GM21381 (cell line): Measurements from ENCODE around the gene TUBD1.
"Not testable (repeated sequence)": the region's sequence is repeated elsewhere in the genome, so short reads cannot be mapped to it uniquely, and the experiment has no call there.

Experiments used
- ATAC-seq: cut with Tn5 transposase; IDR thresholded peaks from one replicate; pipeline ENCODE4 v1.9.1; 2021; ENCODE audit warnings: mild to moderate bottlenecking, moderate library complexity; ENCODE audit not compliant: unreplicated experiment

Gene TUBD1, protein sequence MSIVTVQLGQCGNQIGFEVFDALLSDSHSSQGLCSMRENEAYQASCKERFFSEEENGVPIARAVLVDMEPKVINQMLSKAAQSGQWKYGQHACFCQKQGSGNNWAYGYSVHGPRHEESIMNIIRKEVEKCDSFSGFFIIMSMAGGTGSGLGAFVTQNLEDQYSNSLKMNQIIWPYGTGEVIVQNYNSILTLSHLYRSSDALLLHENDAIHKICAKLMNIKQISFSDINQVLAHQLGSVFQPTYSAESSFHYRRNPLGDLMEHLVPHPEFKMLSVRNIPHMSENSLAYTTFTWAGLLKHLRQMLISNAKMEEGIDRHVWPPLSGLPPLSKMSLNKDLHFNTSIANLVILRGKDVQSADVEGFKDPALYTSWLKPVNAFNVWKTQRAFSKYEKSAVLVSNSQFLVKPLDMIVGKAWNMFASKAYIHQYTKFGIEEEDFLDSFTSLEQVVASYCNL

DNA sequence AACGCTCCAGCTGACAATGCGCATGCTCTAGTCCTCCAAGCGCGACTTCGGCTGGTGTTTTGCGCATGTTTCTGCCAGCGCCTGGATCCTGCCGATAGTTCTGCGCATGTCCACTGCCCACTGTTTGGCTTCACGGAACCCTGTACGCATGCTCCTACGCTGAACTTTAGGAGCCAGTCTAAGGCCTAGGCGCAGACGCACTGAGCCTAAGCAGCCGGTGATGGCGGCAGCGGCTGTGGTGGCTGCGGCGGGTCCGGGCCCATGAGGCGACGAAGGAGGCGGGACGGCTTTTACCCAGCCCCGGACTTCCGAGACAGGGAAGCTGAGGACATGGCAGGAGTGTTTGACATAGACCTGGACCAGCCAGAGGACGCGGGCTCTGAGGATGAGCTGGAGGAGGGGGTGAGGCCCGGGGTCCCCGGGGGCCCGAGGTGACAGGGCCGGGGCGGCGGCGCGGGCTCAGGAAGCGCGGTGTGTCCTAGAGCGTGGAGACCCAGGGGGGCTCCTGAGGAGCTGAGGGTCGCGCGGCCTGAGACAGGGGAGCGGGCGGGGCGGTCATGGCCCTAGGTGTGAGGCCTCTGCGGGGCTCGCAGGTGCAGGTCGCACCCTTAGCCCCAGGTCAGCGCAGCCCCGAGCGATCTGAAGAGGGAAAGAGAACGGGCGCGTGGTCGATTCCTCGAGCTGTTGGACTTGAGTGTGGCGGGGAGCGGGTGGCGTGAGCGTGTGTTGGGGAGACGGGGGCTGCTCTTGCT, at the start of gene TUBD1, which contains the start of gene RPS6KB1:
TUBD1 (minus strand) TSS at position 20 of the 752 bp plus-strand sequence. CDS start 1,941 bp downstream, outside the sequence.
RPS6KB1 (plus strand) TSS at position 198 of the 752 bp plus-strand sequence; CDS start at position 262, 64 bp downstream.
- peak; percentile 86 for ATAC-seq

DNA sequence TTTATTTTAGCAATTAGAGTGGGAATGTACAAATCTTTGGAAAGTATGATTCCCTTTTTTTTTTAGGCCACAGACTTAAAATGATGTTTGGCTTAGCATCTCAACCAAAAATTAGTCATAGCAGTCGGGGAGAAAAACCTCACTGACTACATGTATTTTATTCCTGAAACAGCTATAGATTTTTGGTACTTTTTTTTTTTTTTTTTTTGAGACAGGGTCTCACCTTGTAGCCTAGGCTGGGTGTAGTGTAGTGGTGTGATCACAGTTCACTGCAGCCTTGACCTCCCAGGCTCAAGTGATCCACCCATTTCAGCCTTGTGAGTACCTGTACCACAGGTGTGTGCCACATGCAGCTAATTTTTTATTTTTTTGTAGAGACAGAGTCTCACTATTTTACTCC, 48.4 kb upstream of the TUBD1 start:
- ATAC-seq = no peak

DNA sequence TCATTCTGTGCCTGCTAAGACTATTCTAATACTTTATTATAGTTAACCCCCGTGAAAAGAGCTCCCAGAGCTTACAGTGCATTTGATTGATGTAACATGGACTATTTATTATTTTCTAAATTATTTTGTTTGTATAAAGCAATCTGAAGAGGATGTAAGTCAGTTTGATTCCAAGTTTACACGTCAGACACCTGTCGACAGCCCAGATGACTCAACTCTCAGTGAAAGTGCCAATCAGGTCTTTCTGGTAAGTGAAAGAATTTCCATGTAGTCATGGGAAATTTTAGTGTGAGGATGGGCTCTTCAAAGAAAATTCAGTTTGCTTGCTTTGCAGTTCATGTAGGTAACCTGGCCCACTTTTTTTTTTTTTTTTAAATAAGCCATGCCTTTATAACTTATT, 48.0 kb upstream of the TUBD1 start:
- not testable (repeated sequence) for ATAC-seq

DNA sequence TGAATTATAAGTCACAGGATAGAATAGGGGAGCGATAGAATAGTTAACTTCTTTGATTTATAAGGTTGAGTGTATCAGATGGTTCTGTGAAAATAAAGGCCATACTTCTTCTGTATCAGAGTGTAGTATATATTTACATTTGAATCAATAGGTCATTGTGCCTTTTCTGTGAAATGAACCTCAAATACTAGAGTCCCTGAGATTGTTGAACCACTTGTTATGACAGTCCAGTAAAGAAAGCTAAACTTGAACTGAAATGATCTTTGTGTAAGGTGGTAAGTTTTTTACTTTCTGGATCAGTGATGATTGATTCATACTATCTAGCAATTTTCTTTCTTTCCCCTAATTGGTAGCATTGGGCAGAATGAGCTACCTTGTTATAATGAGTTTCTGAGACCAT, 40.6 kb upstream of the TUBD1 start:
- ATAC-seq = not testable (repeated sequence)

DNA sequence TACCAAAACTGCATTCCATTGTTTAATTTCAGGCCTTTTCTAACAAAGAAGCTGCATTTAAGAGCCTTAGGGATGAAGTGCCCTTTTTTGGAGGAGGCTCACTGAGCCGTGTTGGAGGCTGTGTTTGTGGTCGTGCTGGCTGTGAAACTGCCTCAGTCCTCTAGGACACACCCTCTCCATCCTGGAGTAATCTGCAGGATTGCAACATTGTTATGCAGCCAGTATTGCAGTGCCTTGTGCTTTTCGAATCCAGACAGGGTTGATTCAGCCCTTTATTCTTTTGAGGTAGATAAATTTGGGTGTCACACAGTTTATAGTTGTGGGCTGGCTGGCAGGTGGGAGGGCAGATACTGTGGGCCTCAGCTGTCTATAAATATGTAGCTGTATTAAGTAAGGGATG, 38.0 kb upstream of the TUBD1 start:
- ATAC-seq = not testable (repeated sequence)

DNA sequence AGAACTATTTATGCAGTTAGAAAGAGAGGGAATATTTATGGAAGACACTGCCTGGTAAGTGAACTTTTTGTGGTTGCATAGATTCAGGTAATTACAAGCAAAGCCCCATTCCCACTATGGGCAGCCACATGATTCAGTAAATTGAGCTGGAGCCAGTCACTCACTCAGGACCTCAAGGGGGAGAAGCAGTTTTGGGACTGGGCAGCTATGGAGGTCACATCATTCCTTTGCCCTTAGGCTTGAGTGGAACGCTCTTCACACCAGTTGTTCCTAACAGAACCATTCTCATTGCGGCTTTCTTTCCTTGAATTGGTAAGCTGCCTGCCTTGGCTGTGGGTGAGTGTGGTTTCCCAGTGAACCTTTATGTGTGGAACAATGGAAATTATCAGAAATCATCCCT, 37.4 kb upstream of the TUBD1 start:
- not testable (repeated sequence) for ATAC-seq

DNA sequence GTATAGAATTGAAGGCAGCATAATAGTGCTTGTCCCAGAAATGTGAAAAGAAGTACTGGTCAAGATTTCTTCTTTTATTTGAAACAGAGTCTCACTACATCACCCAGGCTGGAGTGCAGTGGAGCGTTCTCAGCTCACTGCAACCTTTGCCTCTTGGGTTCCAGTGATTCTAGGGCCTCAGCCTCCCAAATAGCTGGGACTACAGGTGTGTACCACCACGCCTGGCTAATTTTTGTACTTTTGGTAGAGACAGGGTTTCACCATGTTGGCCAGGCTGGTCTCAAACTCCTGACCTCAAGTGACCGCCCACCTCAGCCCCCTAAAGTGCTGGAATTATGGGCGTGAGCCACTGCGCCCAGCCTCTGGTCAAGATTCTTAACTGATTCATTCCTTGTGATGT, 27.9 kb upstream of the TUBD1 start:
- ATAC-seq = not testable (repeated sequence)

DNA sequence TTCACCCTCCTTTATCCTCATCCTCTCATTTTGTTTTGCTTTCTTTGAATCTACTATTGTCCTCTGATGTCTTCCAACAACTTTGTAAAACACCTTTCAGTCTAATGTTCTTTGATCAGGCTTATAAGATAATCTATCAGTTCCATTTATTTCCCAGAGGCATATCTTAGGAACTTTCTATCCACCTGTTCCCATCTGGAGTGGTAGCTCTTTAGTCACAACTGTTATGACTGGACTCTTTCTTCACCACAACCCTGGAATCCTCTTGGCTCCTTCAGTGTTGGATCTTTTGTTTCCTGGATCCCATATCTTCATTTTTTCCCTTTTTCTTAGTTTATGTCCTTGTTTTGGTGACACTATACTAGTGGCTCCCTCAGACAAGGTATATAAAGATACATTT, 23.7 kb upstream of the TUBD1 start:
- ATAC-seq = no peak

DNA sequence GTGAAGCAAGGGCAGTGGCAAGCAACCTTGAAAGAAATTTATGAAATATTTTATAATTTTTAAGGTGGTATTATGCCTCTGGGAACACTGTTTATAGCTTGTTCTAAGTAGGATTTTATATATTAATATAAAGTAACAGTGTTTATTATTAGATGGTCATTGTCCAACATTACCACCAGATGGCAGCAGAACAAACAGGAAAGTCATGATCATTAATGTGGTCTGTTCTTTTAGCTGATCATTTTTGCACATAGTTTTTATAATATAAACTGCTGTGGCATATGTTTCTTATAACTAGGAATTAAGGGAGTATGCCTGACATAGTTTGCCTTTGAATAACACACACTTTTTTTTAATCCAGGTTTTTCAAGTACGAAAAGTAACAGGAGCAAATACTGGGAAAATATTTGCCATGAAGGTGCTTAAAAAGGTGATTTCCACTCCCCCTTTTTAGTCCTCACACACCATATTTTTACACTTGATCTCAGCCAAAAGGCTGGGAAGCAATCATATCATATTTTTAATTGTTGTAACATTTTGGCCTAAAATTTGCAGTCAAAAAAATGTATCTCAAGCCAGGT, 21.6 kb upstream of the TUBD1 start:
- ATAC-seq = no peak

DNA sequence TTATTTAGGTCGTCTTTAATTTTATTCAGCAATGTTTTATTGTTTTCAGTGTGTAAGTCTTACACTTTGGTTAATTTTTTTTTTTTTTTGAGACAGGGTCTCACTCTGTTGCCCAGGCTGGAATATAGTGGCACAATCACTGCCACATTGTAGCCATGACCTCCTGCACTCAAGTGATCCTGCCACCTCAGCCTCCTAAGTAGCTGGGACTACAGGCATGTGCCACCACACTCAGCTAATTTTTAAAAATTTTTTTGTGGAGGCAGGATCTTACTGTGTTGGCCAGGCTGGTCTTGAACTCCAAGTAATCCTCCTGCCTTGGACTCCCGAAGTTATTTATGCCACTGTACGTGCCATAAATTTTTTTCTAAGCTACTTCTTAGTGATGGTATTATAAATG, 14.7 kb upstream of the TUBD1 start:
- ATAC-seq = no peak

DNA sequence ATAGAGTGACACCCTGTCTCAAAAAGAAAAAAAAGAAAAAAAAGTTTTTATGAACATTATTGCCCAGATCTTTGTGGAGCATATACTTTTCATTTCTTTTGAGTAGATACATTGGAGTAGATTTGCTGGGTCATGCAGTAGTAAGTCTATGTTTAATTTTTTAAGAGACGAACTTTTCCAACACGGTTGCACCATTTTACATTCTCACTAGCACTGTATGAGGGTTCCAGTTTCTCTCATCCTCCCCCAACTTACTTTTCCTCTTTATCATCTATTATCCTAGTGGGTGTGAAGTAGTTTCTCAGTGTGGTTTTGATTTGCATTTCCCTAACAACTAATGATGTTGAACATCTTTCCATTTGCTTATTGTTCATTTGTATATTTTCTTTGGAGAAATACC, 10.7 kb upstream of the TUBD1 start:
- ATAC-seq = no peak

DNA sequence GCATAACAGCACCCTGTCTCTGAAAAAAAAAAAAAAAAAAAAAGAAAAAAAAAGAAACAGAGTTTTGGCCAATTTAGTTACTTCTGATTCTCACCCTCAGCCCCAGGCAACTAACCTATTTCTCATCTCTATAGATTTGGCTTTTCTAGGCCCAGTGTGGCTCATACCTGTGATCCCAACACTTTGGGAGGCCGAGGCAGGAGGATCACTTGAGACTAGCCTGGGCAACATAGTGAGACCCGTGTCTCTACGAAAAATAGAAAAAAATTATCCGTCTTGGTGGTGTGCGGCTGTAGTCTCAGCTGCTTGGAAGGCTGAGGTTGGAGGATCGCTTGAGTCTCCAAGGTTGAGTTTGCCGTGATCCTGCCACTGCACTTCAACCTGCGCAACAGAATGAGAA, 8.9 kb upstream of the TUBD1 start:
- ATAC-seq = no peak

DNA sequence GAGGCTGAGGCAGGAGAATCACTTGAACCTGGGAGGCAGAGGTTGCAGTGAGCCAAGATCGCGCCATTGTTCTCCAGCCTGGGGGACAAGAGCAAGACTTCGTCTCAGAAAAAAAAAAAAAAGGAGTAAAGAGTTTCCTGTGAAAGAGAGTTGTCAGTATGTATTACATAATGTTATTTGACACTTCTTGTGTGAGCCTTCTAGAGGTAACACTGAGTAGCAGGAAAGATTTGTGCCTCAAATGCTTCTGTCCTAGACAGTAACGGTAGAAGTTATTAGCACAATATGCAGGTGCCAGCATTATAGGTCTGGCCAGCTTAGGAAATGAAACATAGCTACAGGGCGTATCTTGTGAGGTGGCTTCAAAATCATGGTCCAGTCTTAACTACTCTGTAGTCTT, 6.4 kb upstream of the TUBD1 start:
- no peak for ATAC-seq

DNA sequence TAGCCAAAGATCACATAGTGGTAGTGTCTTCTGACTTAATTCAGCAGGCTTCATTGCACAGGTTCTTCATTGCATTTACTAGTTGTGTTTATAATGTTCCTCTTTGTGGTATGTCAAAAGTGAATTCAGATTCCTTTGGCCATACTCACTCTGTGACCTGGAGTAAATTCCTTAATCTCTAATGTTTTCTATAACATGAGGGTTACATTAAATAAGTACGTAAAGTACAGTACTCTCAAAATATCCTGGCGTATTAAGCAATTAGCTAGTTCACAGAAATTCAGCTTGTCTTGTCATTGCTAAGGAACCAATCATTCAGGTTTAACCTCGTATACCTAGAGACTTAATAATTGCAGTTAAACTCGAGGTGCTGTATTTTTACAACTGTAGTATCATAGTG, 4.3 kb upstream of the TUBD1 start:
- no peak for ATAC-seq

DNA sequence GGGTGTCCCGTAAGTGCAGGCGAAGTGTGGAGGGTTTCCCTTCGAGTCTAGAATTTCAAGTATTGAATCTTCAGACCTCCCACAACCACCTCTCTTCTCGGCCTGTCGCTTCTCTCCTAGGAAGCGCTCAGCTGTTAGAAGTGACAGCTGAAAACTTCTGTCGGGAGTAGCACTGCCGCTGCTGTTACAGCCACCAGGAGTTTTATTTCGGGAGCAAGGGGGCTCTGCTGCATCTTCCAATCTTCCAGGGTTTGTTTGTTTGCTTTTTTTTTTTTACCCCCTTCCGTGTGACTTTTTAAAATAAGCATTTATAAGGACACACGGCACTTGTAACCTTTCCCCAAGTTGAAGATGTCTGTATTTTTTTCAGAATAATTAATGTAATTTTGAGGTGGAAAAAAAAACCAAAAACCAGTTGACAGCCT, 945 bp upstream of the TUBD1 start:
- no peak for ATAC-seq

DNA sequence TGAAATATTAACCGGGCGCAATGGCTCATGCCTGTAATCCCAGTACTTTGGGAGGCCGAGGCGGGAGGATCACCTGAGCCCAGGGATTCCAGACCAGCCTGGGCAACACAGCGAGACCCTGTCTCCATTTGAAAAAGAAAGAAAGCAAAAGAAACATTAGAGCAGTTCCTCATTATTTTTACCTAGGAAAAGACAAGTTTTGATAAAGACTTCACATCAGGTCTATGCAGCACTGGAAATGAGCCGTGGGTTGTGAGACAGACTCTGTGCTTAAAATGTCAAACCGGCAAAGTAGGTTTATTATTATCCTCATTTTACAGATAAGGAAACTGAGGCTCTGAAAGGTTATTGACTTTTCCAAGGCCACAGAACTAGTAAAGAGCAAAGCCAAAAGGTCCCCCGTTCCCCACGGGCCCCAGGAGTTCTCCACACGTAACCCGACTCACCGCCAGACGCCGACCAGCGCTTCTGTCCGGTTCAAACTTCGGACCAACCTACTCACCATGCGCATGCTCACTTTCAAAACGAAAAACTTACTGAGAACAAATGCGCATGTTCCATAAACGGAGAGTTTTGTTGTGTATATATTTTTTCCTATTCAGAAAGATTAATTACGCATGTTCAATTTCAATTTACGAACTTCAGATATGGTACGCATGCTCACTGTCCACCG, 356 bp downstream of the TUBD1 start:
- peak; percentile 57 for ATAC-seq

DNA sequence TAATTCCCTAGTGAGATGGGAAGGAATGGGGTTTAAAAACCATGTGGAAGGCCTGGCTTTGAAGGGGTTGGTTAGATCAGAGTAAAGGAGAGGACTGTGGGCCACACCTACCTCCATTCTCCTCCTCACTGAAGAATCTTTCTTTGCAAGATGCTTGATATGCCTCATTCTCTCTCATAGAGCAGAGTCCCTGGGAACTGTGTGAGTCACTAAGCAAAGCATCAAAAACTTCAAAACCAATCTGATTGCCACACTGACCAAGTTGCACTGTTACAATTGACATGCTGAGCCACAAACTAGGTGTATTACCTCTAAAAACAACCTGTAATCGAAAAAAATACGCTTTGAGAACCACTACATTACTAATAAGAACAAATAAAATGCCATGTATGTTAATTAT, 2.0 kb downstream of the TUBD1 start:
- no peak for ATAC-seq

DNA sequence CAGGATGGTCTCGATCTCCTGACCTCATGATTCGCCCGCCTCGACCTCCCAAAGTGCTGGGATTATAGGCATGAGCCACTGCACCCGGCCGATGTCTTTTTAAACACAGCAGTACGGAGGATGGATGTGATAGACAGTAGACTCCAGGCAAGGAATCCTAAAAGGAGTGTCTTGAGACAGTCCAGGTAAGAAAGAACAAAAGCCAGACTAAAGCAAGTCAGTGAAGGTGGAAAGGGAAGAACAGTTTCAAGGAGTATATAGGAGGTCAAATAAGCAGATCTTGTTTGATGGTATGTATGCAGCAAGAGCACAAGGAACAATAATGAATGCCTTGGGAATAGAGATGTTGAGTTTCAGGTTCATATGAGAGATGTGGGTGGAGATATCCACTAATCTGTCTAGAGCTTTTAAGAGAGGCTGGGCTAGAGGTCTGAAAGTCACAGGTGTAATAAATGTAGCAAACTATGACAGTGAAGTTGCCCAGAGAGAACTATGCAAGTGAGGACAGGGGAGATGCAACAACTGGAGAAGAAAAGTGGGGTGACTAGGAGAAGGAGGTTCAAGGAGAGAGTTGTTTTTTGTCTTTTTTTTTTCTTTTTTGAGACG, 4.5 kb downstream of the TUBD1 start:
- no peak for ATAC-seq

DNA sequence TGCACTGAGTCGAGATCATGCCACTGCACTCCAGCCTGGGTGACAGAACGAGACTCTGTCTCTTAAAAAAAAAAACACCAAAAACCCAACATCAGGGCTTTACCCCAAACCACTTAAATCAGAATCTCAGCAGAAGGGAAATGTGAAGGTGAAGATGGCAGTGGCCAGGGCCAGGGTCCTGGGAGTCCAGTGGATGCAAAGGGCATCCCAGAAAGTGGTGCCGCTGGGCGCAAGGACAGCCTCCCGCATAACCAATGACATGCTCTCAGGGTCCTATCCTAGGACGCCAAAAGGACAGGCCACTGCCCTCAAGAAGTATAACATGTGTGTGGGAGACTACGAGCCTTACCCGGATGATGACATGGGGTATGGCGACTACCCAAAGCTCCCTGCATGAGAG, 7.9 kb downstream of the TUBD1 start:
- no peak for ATAC-seq

DNA sequence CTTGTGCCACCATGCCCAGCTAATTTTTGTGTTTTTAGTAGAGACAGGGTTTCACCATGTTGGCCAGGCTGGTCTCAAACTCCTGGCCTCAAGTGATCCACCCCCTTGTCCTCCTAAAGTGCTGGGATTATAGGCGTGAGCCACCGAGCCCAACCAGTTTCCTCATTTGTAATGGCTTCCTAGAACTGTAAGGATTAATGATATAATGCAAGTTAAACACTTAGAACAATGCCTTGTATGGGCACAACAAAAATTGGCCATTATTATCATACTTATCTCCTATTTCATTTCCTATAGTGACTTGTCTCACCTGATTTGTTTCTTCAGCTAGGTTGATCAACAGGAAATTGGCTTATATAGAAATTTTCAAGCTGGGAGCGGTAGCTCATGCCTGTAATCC, 14.1 kb downstream of the TUBD1 start:
- ATAC-seq = no peak

DNA sequence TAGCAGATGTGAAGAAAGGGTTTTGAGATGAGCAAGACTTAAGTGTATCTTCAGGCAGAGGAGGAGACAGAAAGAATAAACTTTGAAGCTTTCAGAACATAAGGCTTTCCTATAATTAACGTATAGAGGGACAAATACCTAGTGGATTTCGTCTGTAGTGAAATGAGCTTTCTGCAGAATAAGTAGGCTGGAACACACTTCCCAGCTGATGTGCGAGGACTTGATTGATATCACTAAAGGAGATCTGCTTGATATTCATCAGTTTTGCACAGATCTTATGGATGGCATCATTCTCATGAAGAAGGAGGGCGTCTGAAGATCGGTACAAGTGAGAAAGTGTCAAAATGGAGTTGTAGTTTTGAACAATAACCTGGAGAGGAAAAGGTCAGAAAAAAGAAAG, 14.8 kb downstream of the TUBD1 start:
- no peak for ATAC-seq
